GM19099 (cell line): ENCODE measurements around the gene IL2RG.
A peak's percentile ranks its signal among the peaks of the same experiment; 100 is the strongest.

Experiments used
- POLR2A ChIP-seq: IDR thresholded peaks from 3 replicates; pipeline ENCODE4 v1.6.1; 2011; ENCODE audit warnings: low read depth; ENCODE audit not compliant: insufficient read length; ENCODE audit errors: extremely low read depth

IL2RG gene

GRCh38 chrX:71118985-71119535, 7.7 kb upstream of the IL2RG start:
- no peak for TF ChIP-seq POLR2A

- peak; percentile 67 for TF ChIP-seq POLR2A
These were observed 6.9 kb upstream of the IL2RG start, which contains the start of gene MED12 for GRCh38 chrX:71118032-71118984. TSS of gene MED12 (plus strand) at chrX:71118596. CDS start at chrX:71118755, 159 bp downstream.

GRCh38 chrX:71117358-71117757, 6.0 kb upstream of the IL2RG start:
- TF ChIP-seq POLR2A: no peak

GRCh38 chrX:71111921-71112431, 599 bp upstream of the IL2RG start:
- TF ChIP-seq POLR2A: peak; percentile 11

GRCh38 chrX:71109051-71109450, 2.3 kb downstream of the IL2RG start:
- TF ChIP-seq POLR2A: no peak

- TF ChIP-seq POLR2A: no peak
These were observed 3.5 kb downstream of the IL2RG start for GRCh38 chrX:71107762-71108360.

GRCh38 chrX:71107245-71107644, 4.1 kb downstream of the IL2RG start:
- TF ChIP-seq POLR2A: no peak

GRCh38 chrX:71106427-71106826, 5.0 kb downstream of the IL2RG start, which contains the start of gene CXorf65:
TSS of gene CXorf65 (minus strand) at chrX:71106740. CDS start at chrX:71106556, 184 bp downstream.
- no peak for TF ChIP-seq POLR2A

GRCh38 chrX:71105628-71106027, 5.7 kb downstream of the IL2RG start:
- TF ChIP-seq POLR2A: no peak

GRCh38 chrX:71103110-71103983, 8.0 kb downstream of the IL2RG start:
- peak; percentile 11 for TF ChIP-seq POLR2A

- no peak for TF ChIP-seq POLR2A
These were observed 9.1 kb downstream of the IL2RG start for GRCh38 chrX:71102292-71102691.

- no peak for TF ChIP-seq POLR2A
These were observed 10.5 kb downstream of the IL2RG start for GRCh38 chrX:71100581-71101505.

- no peak for TF ChIP-seq POLR2A
These were observed 11.6 kb downstream of the IL2RG start for GRCh38 chrX:71099736-71100135.
